Astrocyte of the spinal cord (primary cell): ENCODE data around the gene PAFAH1B2.
"Not testable (repeated sequence)": the region's sequence is repeated elsewhere in the genome, so short reads cannot be mapped to it uniquely, and the experiment has no call there.

Experiments
- DNase-seq: peaks from one replicate; pipeline ENCODE4 v3.0.0; 2011; ENCODE audit warnings: low read depth, low spot score
- H3K4me3 ChIP-seq: 2 replicates; pipeline ENCODE4 v1.5.1; 2011; ENCODE audit warnings: low read depth, mild to moderate bottlenecking, low read length, moderate library complexity
- in situ Hi-C: cut with HindIII; loops from 2 replicates; pipeline ENCODE4 v1.10.0; 2017; ENCODE audit warnings: low sequenced_read_pairs
- TF ChIP-seq, protein P1 (sequence below): IDR thresholded peaks from 2 replicates; pipeline ENCODE4 v1.5.1; 2012; ENCODE audit warnings: low read depth, mild to moderate bottlenecking, low read length, inconsistent platforms

Gene PAFAH1B2

GRCh38 chr11:117110294-117110950 is 33.7 kb upstream of the PAFAH1B2 start:
- DNase-seq = no peak
- in situ Hi-C loops = no loop called here
- TF ChIP-seq, protein P1, sequence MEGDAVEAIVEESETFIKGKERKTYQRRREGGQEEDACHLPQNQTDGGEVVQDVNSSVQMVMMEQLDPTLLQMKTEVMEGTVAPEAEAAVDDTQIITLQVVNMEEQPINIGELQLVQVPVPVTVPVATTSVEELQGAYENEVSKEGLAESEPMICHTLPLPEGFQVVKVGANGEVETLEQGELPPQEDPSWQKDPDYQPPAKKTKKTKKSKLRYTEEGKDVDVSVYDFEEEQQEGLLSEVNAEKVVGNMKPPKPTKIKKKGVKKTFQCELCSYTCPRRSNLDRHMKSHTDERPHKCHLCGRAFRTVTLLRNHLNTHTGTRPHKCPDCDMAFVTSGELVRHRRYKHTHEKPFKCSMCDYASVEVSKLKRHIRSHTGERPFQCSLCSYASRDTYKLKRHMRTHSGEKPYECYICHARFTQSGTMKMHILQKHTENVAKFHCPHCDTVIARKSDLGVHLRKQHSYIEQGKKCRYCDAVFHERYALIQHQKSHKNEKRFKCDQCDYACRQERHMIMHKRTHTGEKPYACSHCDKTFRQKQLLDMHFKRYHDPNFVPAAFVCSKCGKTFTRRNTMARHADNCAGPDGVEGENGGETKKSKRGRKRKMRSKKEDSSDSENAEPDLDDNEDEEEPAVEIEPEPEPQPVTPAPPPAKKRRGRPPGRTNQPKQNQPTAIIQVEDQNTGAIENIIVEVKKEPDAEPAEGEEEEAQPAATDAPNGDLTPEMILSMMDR = no peak
- H3K4me3 ChIP-seq = no peak overlapping the region

GRCh38 chr11:117112497-117112896 is 31.6 kb upstream of the PAFAH1B2 start:
- H3K4me3 ChIP-seq, DNase-seq, in situ Hi-C loops: not testable (repeated sequence)

GRCh38 chr11:117112939-117113338 is 31.1 kb upstream of the PAFAH1B2 start:
- H3K4me3 ChIP-seq, DNase-seq, in situ Hi-C loops: not testable (repeated sequence)

- H3K4me3 ChIP-seq = no peak overlapping the region
- TF ChIP-seq, protein P1 = no peak
- in situ Hi-C loops = no loop called here
- DNase-seq = no peak
These were observed 26.4 kb upstream of the PAFAH1B2 start for GRCh38 chr11:117117681-117118080.

DNA sequence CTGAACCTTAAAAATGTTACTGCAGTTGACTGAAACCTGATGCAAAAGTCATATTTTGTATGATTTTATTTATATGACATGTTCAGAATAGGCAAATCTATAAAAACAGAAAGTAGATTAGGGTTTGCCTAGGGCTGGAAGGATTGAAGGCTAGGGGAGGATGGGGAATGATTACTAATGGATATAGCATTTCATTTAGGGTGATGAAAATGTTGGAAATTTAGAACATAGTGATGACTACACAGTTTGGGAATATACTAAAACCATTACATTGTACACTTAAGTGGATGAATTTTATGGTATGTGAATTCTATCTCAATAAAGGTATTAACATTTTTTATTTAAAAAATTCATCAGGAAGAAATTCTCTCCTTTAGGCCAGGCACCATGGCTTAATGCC is 22.9 kb upstream of the PAFAH1B2 start:
- no peak overlapping the region for H3K4me3 ChIP-seq
- TF ChIP-seq, protein P1 = no peak
- no peak for DNase-seq
- in situ Hi-C loops = no loop called here

GRCh38 chr11:117122556-117122955 is 21.5 kb upstream of the PAFAH1B2 start:
- no peak overlapping the region for H3K4me3 ChIP-seq
- in situ Hi-C loops = no loop called here
- TF ChIP-seq, protein P1 = no peak
- DNase-seq = no peak

DNA sequence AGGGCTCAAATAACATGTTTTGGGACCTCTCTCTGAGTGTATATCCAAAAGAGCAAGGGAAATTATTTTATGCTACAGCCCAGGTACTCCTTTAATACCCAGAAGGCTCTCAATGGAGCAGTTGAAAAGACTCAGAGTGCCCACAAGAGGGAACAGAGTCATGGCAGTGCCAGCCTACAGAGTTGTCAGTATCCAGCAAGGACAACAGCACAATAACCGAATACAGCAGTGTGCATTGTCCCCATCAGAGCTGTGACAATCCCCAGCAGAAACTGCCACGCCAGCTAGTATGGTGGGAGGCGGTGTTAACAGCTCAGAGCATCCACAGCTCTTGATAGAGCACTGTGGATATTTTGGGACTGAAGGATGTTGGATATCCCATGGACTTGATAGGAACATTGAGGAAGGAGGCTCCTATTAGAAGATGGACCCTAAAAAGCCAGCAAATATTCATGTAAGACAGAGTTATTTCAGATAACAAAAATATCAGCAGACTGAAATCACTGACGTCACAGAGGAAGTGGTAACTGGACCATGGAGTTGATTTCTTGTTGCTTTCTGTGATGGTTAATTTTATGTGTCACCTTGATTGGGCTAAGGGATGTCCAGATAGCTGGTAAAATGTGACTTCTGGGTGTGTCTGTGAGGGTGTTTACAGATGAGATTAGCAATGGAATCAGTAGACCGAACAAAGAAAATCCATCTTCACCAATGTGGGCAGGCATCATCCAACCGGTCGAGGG is 17.7 kb upstream of the PAFAH1B2 start:
- TF ChIP-seq, protein P1 = no peak
- no peak for DNase-seq
- no peak overlapping the region for H3K4me3 ChIP-seq
- in situ Hi-C loops = no loop called here
